Measurements from ENCODE around the gene EFTUD2. TPM values are rescaled to one million over a fixed set of nuclear protein-coding genes. Genes with fewer than 3 reads are reported as not detected.

The EFTUD2 gene
- total and polyA plus RNA-seq, 2 of the 13 experiments (the other 11 are each of a cell fraction or from before 2014, with no cell fraction given), result 111 to 137 TPM

DNA sequence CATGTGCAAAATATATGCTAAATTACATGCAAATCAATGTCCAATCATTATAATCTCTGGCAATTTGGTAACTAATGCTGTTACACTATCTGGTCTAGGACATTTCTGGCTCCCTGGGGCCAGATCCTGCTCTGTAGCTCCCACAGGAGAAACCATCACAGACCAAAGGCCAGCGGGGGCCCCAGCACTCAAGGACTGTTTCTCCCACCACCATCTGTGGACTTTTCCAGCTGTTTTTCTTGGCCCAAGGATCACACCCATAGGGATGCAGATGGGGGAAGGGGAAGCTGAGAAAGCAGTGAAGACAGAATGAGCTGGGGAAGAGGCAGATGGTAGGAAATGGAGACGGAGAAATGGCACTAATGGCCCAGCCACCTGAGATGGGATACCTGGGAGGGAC, 51.7 kb downstream of the EFTUD2 start, which contains the start of gene HIGD1B (continued):
- TF ChIP-seq, protein P1, sequence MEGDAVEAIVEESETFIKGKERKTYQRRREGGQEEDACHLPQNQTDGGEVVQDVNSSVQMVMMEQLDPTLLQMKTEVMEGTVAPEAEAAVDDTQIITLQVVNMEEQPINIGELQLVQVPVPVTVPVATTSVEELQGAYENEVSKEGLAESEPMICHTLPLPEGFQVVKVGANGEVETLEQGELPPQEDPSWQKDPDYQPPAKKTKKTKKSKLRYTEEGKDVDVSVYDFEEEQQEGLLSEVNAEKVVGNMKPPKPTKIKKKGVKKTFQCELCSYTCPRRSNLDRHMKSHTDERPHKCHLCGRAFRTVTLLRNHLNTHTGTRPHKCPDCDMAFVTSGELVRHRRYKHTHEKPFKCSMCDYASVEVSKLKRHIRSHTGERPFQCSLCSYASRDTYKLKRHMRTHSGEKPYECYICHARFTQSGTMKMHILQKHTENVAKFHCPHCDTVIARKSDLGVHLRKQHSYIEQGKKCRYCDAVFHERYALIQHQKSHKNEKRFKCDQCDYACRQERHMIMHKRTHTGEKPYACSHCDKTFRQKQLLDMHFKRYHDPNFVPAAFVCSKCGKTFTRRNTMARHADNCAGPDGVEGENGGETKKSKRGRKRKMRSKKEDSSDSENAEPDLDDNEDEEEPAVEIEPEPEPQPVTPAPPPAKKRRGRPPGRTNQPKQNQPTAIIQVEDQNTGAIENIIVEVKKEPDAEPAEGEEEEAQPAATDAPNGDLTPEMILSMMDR (CRISPR knock-in tag; IDR thresholded peaks at IDR 0.05), result no peak
- TF ChIP-seq POLR2AphosphoS5 (IDR thresholded peaks at IDR 0.05; ENCODE audit: low read depth, low read length), result no peak

DNA sequence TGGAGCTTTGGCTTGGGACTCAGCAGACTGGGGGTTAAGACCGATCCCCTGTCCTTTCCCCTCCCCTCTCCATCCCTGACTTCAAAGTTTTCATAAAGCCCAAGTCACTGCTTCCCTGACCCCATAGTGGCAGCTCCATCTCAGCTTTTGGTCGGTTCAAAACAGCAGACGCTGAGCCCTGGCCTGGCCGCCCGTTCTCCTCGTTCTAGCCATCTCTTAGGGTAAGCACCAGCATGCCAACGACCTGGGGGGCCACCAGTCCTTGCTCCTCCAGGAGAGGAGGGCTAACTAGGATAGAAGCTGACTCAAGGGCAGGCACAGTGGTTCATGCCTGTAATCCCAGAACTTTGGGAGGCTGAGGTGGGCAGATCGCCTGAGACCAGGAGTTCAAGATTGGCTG, 53.0 kb downstream of the EFTUD2 start:
- no peak for ATAC-seq
- Histone ChIP-seq H3K4me1 (ENCODE audit: insufficient read depth, low read length) (peaks cover 14% of the 10 kb centered on the region; the same call in 1 of the 2 replicates), H3K9me3 (ENCODE audit: low read length) (no peaks in the 10 kb centered on the region), H3K79me2 (ENCODE audit: insufficient read depth, low read length) (no peaks in the 10 kb centered on the region), H3K36me3 (replicated peaks in 1 of 2; ENCODE audit: control insufficient read depth in 1 of 2, insufficient read depth in 2 of 2, low read length in 2 of 2) (peaks cover 5 to 16% of the 10 kb centered on the region in 2 experiments), H3K4me3 (replicated peaks in 1 of 3; ENCODE audit: insufficient read depth in 1 of 3, low read depth in 2 of 3, low read length in 3 of 3) (no peak overlapping the region), H3K9ac (ENCODE audit: insufficient read depth, low read depth, low read length) (no peak overlapping the region), H3K4me2 (ENCODE audit: low read depth, low read length) (no peak overlapping the region), H3K27ac (ENCODE audit: extremely low read length, insufficient read depth, low read length) (no peak overlapping the region), H4K20me1 (ENCODE audit: insufficient read depth, low read length) (no peaks in the 10 kb centered on the region; the same call in 1 of the 2 replicates), H3K27me3 (ENCODE audit: control insufficient read depth in 1 of 2, insufficient read depth in 2 of 2, low read length in 2 of 2) (peaks cover 0 to 5% of the 10 kb centered on the region in 2 experiments; a peak in 1 of 5 replicates), H2AFZ (ENCODE audit: low read length) (no peak overlapping the region)
- ChIA-PET CTCF (ENCODE audit: low intra/inter-chr PET ratio, low total read pairs) (no interaction called here), POLR2A (no interaction called here)
- WGBS (ENCODE audit: low lambda C conversion rate), result 78% methylated on average over 8 of the region's 8 CpGs
- BruUV-seq (replicated peaks), result no TSS peak
- no peak for FAIRE-seq
- DNase-seq (ENCODE audit: low spot score), result no peak
- intact Hi-C loops (cut with micrococcal nuclease; ENCODE audit: unreplicated experiment) (no loop called here), in situ Hi-C loops (cut with HindIII; ENCODE audit: extremely low pct_ligation_motif_present, low pct_unique_long_range_greater_than_20kb) (no loop called here)
- TF ChIP-seq MAFF (IDR thresholded peaks at IDR 0.05; ENCODE audit: low read depth, low read length) (no peak), ZNF703 (CRISPR knock-in tag; IDR thresholded peaks at IDR 0.05; ENCODE audit: borderline replicate concordance) (no peak), ZNF326 (CRISPR knock-in tag; IDR thresholded peaks at IDR 0.05; ENCODE audit: borderline replicate concordance) (no peak), XBP1 (CRISPR knock-in tag; IDR thresholded peaks at IDR 0.05) (no peak), MTF2 (CRISPR knock-in tag; IDR thresholded peaks at IDR 0.05; ENCODE audit: borderline replicate concordance) (no peak), PAX8 (CRISPR knock-in tag; IDR thresholded peaks at IDR 0.05; ENCODE audit: borderline replicate concordance) (no peak), ZNF891 (CRISPR knock-in tag; IDR thresholded peaks at IDR 0.05) (no peak), YEATS2 (CRISPR knock-in tag; IDR thresholded peaks at IDR 0.05; ENCODE audit: borderline replicate concordance) (no peak), SNRNP70 (IDR thresholded peaks at IDR 0.05; ENCODE audit: low read depth, low read length) (no peak), EZH2 (conservative IDR thresholded peaks at IDR 0.05; ENCODE audit: low read depth, low read length) (no peak)
- TF ChIP-seq, protein P2, sequence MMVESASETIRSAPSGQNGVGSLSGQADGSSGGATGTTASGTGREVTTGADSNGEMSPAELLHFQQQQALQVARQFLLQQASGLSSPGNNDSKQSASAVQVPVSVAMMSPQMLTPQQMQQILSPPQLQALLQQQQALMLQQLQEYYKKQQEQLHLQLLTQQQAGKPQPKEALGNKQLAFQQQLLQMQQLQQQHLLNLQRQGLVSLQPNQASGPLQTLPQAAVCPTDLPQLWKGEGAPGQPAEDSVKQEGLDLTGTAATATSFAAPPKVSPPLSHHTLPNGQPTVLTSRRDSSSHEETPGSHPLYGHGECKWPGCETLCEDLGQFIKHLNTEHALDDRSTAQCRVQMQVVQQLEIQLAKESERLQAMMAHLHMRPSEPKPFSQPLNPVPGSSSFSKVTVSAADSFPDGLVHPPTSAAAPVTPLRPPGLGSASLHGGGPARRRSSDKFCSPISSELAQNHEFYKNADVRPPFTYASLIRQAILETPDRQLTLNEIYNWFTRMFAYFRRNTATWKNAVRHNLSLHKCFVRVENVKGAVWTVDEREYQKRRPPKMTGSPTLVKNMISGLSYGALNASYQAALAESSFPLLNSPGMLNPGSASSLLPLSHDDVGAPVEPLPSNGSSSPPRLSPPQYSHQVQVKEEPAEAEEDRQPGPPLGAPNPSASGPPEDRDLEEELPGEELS (CRISPR knock-in tag; IDR thresholded peaks at IDR 0.05), result no peak
- TF ChIP-seq, protein P3, sequence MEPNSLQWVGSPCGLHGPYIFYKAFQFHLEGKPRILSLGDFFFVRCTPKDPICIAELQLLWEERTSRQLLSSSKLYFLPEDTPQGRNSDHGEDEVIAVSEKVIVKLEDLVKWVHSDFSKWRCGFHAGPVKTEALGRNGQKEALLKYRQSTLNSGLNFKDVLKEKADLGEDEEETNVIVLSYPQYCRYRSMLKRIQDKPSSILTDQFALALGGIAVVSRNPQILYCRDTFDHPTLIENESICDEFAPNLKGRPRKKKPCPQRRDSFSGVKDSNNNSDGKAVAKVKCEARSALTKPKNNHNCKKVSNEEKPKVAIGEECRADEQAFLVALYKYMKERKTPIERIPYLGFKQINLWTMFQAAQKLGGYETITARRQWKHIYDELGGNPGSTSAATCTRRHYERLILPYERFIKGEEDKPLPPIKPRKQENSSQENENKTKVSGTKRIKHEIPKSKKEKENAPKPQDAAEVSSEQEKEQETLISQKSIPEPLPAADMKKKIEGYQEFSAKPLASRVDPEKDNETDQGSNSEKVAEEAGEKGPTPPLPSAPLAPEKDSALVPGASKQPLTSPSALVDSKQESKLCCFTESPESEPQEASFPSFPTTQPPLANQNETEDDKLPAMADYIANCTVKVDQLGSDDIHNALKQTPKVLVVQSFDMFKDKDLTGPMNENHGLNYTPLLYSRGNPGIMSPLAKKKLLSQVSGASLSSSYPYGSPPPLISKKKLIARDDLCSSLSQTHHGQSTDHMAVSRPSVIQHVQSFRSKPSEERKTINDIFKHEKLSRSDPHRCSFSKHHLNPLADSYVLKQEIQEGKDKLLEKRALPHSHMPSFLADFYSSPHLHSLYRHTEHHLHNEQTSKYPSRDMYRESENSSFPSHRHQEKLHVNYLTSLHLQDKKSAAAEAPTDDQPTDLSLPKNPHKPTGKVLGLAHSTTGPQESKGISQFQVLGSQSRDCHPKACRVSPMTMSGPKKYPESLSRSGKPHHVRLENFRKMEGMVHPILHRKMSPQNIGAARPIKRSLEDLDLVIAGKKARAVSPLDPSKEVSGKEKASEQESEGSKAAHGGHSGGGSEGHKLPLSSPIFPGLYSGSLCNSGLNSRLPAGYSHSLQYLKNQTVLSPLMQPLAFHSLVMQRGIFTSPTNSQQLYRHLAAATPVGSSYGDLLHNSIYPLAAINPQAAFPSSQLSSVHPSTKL (CRISPR knock-in tag; IDR thresholded peaks at IDR 0.05), result no peak
- TF ChIP-seq, protein P4, sequence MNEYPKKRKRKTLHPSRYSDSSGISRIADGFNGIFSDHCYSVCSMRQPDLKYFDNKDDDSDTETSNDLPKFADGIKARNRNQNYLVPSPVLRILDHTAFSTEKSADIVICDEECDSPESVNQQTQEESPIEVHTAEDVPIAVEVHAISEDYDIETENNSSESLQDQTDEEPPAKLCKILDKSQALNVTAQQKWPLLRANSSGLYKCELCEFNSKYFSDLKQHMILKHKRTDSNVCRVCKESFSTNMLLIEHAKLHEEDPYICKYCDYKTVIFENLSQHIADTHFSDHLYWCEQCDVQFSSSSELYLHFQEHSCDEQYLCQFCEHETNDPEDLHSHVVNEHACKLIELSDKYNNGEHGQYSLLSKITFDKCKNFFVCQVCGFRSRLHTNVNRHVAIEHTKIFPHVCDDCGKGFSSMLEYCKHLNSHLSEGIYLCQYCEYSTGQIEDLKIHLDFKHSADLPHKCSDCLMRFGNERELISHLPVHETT (CRISPR knock-in tag; conservative IDR thresholded peaks at IDR 0.05), result no peak
